Lower leg skin (tissue), 3 donors: ENCODE measurements around the gene ARMS2.

Source experiments
- CTCF ChIP-seq, 3 donors: fragments of 450-650 bp; IDR thresholded peaks; one replicate each; pipeline ENCODE4 v1.5.1; 2016; ENCODE audit warnings: antibody characterized with exemption in 3 of 3, mild to moderate bottlenecking in 3 of 3, moderate library complexity in 2 of 3
- POLR2A ChIP-seq, 2 donors: fragments of 450-650 bp; IDR thresholded peaks; one replicate each; pipeline ENCODE4 v1.6.1; 2016 to 2017; ENCODE audit warnings: antibody characterized with exemption in 2 of 2, mild to moderate bottlenecking in 1 of 2, moderate library complexity in 1 of 2

GRCh38 chr10:122450353-122450990 lies 4.0 kb upstream of the ARMS2 start:
- TF ChIP-seq CTCF (IDR thresholded peaks at IDR 0.05) (no peak), POLR2A (IDR thresholded peaks at IDR 0.05) (no peak)
